Activated CD4-positive, alpha-beta memory T cell treated with anti-CD3 and anti-CD28 coated beads for 36 hours (primary cell): Measurements from ENCODE around the gene THSD7B. TPM values are rescaled to one million over a fixed set of nuclear protein-coding genes. Genes with fewer than 3 reads are reported as not detected.
"Not testable (repeated sequence)": the region's sequence is repeated elsewhere in the genome, so short reads cannot be mapped to it uniquely, and the experiment has no call there.

Source experiments
- CTCF ChIA-PET: fragments of 350-600 bp; sonication (Branson Sonifier 250); formaldehyde crosslinking; loops from one replicate; lab custom pipeline; 2021; ENCODE audit warnings: antibody characterized with exemption, inconsistent platforms; lab: Charles Lee
- POLR2A ChIA-PET: fragments of 350-600 bp; sonication (Branson Sonifier 250); formaldehyde crosslinking; loops from one replicate; lab custom pipeline; 2021; ENCODE audit warnings: antibody characterized with exemption; lab: Charles Lee
- DNase-seq: peaks from one replicate; pipeline ENCODE4 v3.0.0-alpha.2; 2020
- H3K27ac Mint-ChIP-seq: one replicate; pipeline ENCODE4 v1.8.0; 2021; ENCODE audit warnings: mixed read lengths
- H3K27me3 Mint-ChIP-seq: one replicate; pipeline ENCODE4 v1.8.0; 2021; ENCODE audit warnings: mixed read lengths
- H3K36me3 Mint-ChIP-seq: one replicate; pipeline ENCODE4 v1.8.0; 2021; ENCODE audit warnings: mixed read lengths
- H3K4me1 Mint-ChIP-seq: one replicate; pipeline ENCODE4 v1.8.0; 2021; ENCODE audit warnings: low read depth, mixed read lengths
- H3K4me3 Mint-ChIP-seq: one replicate; pipeline ENCODE4 v1.8.0; 2021; ENCODE audit warnings: mild to moderate bottlenecking, mixed read lengths
- H3K9me3 Mint-ChIP-seq: one replicate; pipeline ENCODE4 v1.8.0; 2021; ENCODE audit warnings: mixed read lengths
- intact Hi-C: fragments of 100-400 bp; cut with micrococcal nuclease; formaldehyde crosslinking; loops from one replicate; pipeline ENCODE4 v1.15.1; 2023
- total RNA-seq, 2 experiments: library from RNA; stranded (reverse); gene quantifications; one replicate each; pipeline ENCODE4 v1.2.3, GENCODE V29; 2021

THSD7B gene
- total RNA-seq, 2 experiments from 2014 or later: not detected

DNA sequence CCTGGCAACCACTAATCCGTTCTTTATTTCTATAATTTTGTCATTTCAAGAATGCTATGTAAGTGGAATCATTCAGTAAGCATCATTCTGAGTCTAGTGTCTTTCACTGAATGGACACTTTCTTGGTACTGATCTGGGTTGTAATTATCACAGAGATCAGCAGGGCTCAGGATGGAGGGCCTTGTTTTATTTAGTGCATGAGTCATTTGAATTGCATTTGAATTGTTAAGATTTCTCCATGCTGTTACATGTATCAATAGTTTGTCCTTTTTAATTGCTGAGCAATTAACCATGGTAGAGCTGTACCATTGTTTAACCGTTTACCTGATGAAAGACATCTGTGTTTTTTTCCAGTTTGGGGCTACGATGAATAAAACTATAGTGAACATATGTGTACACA is 256.4 kb downstream of the THSD7B start:
- DNase-seq: no peak
- Mint-ChIP-seq H3K27me3 (no peaks in the 10 kb centered on the region), H3K9me3 (no peaks in the 10 kb centered on the region), H3K36me3 (no peaks in the 10 kb centered on the region), H3K4me3 (no peak overlapping the region), H3K4me1 (no peaks in the 10 kb centered on the region), H3K27ac (no peak overlapping the region)
- ChIA-PET POLR2A (no interaction called here), CTCF (no interaction called here)
- intact Hi-C loops: no loop called here

DNA sequence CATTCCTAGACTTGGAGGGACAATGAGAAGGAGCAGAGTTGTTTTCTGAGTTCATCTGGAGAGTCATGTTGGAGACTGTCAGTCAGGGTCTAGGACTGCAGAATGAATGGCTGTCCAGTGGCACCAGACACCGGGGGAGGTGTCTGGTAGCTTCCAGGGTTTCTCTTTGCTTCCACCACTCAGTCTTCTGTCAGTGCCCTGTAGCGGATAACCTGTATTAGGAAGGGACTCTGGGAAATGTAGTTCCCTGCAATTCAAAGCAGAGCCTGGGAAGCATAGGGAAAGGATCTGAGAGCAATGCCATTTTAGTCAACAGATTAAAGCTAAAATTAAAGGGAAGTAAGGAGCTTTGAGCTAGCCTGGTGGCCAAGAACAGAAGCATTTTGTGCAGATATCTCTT is 257.9 kb downstream of the THSD7B start:
- no peaks in the 10 kb centered on the region for H3K27me3 Mint-ChIP-seq
- ChIA-PET POLR2A (no interaction called here), CTCF (no interaction called here)
- H3K36me3 Mint-ChIP-seq: no peaks in the 10 kb centered on the region
- no peaks in the 10 kb centered on the region for H3K9me3 Mint-ChIP-seq
- DNase-seq: no peak
- H3K4me3 Mint-ChIP-seq: no peak overlapping the region
- H3K27ac Mint-ChIP-seq: no peak overlapping the region
- intact Hi-C loops: no loop called here
- H3K4me1 Mint-ChIP-seq: no peaks in the 10 kb centered on the region

DNA sequence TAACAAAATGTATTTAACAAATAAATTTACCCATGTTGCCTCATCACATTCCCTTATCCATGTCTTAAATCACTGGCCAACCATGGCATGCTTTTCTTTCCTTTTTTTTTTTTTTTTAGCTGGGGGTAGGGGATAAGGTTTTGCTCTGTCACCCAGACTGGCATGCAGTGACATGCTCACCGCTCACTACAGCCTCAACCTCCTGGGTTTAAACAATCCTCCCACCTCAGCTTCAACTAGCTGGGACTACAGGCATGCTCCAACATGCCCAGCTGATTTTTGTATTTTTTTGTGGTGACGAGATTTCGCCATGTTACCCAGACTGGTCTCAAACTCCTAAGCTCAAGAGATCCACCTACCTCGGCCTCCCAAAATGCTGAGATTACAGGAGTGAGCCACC is 266.4 kb downstream of the THSD7B start:
- Mint-ChIP-seq H3K36me3 (no peaks in the 10 kb centered on the region), H3K9me3 (peaks cover 3% of the 10 kb centered on the region), H3K4me3 (no peak overlapping the region), H3K4me1 (no peaks in the 10 kb centered on the region), H3K27ac (no peak overlapping the region), H3K27me3 (no peaks in the 10 kb centered on the region)
- intact Hi-C loops: no loop called here
- CTCF ChIA-PET: interaction anchor here (0.7 kb wide), 1 partner anchor 400 kb away, joined by 3 read pairs; no protein-coding TSS in a partner anchor
- POLR2A ChIA-PET: no interaction called here
- DNase-seq: no peak

GRCh38 chr2:137036619-137037018 is 271.3 kb downstream of the THSD7B start:
- intact Hi-C loops: no loop called here
- Mint-ChIP-seq H3K27me3 (no peaks in the 10 kb centered on the region), H3K9me3 (peaks cover 3% of the 10 kb centered on the region), H3K27ac (no peak overlapping the region), H3K4me3 (no peak overlapping the region), H3K4me1 (no peaks in the 10 kb centered on the region), H3K36me3 (no peaks in the 10 kb centered on the region)
- ChIA-PET POLR2A (no interaction called here), CTCF (no interaction called here)
- no peak for DNase-seq

DNA sequence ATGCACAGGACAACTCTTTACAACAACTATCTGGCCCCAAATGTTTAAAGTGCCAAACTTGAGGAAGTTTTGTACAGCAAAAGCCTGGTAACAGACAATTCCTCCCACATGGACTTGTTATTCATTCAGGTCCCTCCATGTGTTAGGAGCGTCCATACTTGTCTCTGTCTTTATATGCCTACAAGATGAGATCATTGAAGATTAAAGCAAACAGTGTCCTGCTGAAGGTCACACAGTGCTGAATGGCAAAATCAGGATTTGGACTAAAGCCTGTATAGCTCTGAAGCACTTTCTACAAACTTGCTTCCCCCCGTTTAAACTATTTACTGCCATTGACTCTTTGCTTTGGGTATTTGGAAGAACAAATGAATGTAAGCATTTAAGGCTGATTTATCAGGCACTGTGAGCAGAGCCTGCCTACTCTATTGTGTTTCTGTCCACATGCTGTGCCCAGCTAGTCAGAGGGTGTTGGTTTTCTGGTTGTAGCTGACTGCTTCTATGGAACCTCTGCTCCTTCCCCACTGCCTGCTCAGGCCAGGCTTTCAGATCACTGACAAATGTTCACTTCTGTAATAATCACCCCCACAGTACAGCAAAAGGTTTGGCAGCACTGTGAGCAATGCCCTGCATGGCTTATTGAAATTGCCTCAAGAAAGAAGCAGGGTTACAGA is 274.3 kb downstream of the THSD7B start:
- DNase-seq: no peak
- peaks cover 1% of the 10 kb centered on the region for H3K27me3 Mint-ChIP-seq
- CTCF ChIA-PET: no interaction called here
- H3K36me3 Mint-ChIP-seq: no peaks in the 10 kb centered on the region
- intact Hi-C loops: no loop called here
- no peaks in the 10 kb centered on the region for H3K9me3 Mint-ChIP-seq
- POLR2A ChIA-PET: no interaction called here
- H3K4me1 Mint-ChIP-seq: no peaks in the 10 kb centered on the region
- no peak overlapping the region for H3K27ac Mint-ChIP-seq
- no peak overlapping the region for H3K4me3 Mint-ChIP-seq

DNA sequence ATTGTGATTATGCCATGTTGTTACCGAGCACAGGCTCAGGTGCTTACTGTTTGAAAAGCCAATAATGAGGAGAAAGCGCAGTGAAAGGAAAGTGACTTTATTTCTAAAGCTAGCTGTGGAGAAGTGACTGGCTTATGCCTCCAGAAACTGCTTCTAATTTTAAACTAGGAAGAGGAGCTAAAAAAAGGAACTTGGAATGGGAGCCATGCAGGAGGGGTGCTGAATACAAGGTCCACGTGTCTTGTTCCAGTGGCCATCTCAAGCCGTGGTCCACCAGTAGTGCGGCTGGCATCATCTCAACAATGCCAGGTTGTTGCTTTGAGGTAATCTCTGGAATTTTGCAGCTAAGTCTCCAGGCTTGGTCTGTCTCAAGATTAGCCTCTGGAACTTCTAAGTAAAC is 282.0 kb downstream of the THSD7B start:
- Mint-ChIP-seq H3K36me3 (no peaks in the 10 kb centered on the region), H3K27me3 (no peaks in the 10 kb centered on the region), H3K9me3 (no peaks in the 10 kb centered on the region), H3K27ac (no peak overlapping the region), H3K4me1 (no peaks in the 10 kb centered on the region), H3K4me3 (no peak overlapping the region)
- ChIA-PET POLR2A (no interaction called here), CTCF (no interaction called here)
- DNase-seq: no peak
- intact Hi-C loops: no loop called here

DNA sequence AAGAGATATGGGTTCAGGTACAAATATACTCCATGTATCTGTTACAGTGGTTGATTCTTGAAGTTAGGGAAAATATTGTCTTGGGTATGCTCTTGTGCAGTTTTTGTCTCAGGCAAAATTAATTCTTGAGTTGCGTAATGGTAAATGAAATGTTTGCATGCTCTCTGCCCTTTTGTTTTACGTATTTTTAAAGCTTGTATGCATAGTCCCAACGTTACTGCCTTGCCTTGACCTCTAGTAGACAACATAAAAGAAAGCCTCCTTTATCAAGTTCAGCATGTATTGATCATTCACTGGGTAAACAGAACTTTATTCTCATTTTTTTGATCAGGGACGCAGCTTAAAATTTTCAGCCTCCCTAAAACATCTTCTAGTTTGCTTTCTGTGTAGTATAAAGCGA is 283.1 kb downstream of the THSD7B start:
- Mint-ChIP-seq H3K27me3 (no peaks in the 10 kb centered on the region), H3K9me3 (no peaks in the 10 kb centered on the region), H3K36me3 (no peaks in the 10 kb centered on the region), H3K27ac (no peak overlapping the region), H3K4me1 (no peaks in the 10 kb centered on the region), H3K4me3 (no peak overlapping the region)
- intact Hi-C loops: no loop called here
- DNase-seq: no peak
- POLR2A ChIA-PET: no interaction called here
- CTCF ChIA-PET: no interaction called here

- Mint-ChIP-seq H3K4me3 (no peak overlapping the region), H3K9me3 (peaks cover 1% of the 10 kb centered on the region), H3K27ac (no peak overlapping the region), H3K36me3 (no peaks in the 10 kb centered on the region), H3K27me3 (no peaks in the 10 kb centered on the region), H3K4me1 (no peaks in the 10 kb centered on the region)
- ChIA-PET CTCF (no interaction called here), POLR2A (no interaction called here)
- intact Hi-C loops: no loop called here
- no peak for DNase-seq
Measured at GRCh38 chr2:137049518-137049917, 284.2 kb downstream of the THSD7B start.

GRCh38 chr2:137050949-137051348 is 285.6 kb downstream of the THSD7B start:
- no peaks in the 10 kb centered on the region for H3K4me1 Mint-ChIP-seq
- H3K9me3 Mint-ChIP-seq: peaks cover 1% of the 10 kb centered on the region
- DNase-seq: no peak
- no peak overlapping the region for H3K4me3 Mint-ChIP-seq
- no peak overlapping the region for H3K27ac Mint-ChIP-seq
- intact Hi-C loops: no loop called here
- CTCF ChIA-PET: no interaction called here
- POLR2A ChIA-PET: no interaction called here
- H3K36me3 Mint-ChIP-seq: no peaks in the 10 kb centered on the region
- H3K27me3 Mint-ChIP-seq: no peaks in the 10 kb centered on the region

DNA sequence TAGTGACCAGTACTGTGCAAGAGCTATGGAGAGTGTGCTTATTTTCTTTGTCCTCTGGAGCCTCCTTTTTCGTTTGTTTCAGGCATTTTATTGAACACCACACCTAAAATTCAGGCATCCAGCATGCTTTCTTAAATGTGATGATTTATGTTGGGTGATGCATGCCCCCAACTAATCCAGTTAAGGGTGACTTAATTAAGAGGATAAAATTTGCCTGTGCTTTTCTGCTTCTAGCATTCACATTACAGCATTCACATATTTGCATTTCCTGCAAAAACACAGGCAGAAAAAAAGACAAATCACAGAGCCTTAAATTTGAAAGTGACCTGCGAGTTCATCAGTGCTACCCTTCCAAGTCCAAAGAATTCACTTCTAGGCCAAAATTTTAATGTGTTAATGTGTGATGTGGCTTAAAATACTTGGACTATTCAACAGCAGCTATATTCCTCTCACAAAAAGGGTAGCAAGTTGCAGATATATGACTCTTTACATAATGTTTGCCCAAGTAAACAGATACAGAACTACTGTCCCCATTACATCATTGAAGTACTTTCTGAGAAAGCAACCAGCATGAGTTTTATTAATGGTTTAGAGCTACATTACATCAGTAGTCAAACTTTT is 286.5 kb downstream of the THSD7B start:
- DNase-seq: no peak
- Mint-ChIP-seq H3K4me3 (no peak overlapping the region), H3K27ac (no peak overlapping the region), H3K27me3 (no peaks in the 10 kb centered on the region), H3K36me3 (no peaks in the 10 kb centered on the region), H3K9me3 (peaks cover 1% of the 10 kb centered on the region), H3K4me1 (no peaks in the 10 kb centered on the region)
- ChIA-PET POLR2A (no interaction called here), CTCF (no interaction called here)
- intact Hi-C loops: no loop called here

- DNase-seq: no peak
- POLR2A ChIA-PET: no interaction called here
Measured at GRCh38 chr2:137056704-137057103, 291.4 kb downstream of the THSD7B start.

DNA sequence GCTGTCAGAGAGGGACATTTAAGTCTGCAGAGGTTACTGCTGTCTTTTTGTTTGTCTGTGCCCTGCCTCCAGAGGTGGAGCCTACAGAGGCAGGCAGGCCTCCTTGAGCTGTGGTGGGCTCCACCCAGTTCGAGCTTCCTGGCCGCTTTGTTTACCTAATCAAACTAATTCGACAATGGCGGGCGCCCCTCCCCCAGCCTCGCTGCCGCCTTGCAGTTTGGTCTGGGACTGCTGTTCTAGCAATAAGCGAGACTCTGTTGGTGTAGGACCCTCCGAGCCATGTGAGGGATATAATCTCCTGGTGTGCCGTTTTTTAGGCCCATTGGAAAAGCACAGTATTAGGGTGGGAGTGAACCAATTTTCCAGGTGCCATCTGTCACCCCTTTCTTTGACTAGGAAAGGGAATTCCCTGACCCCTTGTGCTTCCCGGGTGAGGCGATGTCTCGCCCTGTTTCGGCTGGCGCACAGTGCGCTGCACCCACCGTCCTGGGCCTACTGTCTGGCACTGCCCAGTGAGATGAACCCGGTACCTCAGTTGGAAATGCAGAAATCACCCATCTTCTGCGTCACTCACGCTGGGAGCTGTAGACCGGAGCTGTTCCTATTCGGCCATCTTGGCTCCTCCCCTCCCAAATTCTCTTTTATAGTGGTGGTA is 310.9 kb downstream of the THSD7B start:
- intact Hi-C loops, H3K27me3 Mint-ChIP-seq, DNase-seq, H3K9me3 Mint-ChIP-seq, H3K4me1 Mint-ChIP-seq, POLR2A ChIA-PET, H3K27ac Mint-ChIP-seq, H3K4me3 Mint-ChIP-seq, H3K36me3 Mint-ChIP-seq, CTCF ChIA-PET: not testable (repeated sequence)

More at GRCh38 chr2:137056704-137057103, 291.4 kb downstream of the THSD7B start:
- Mint-ChIP-seq H3K9me3 (peaks cover 1% of the 10 kb centered on the region), H3K27ac (no peak overlapping the region), H3K36me3 (no peaks in the 10 kb centered on the region), H3K4me1 (no peaks in the 10 kb centered on the region), H3K4me3 (no peak overlapping the region), H3K27me3 (no peaks in the 10 kb centered on the region)
- intact Hi-C loops: no loop called here
- CTCF ChIA-PET: no interaction called here

- Mint-ChIP-seq H3K9me3 (no peaks in the 10 kb centered on the region), H3K36me3 (no peaks in the 10 kb centered on the region), H3K27me3 (no peaks in the 10 kb centered on the region), H3K27ac (no peak overlapping the region), H3K4me3 (no peak overlapping the region), H3K4me1 (no peaks in the 10 kb centered on the region)
- POLR2A ChIA-PET: no interaction called here
- DNase-seq: no peak
- intact Hi-C loops: no loop called here
- CTCF ChIA-PET: no interaction called here
Measured at GRCh38 chr2:137091704-137092103, 326.4 kb downstream of the THSD7B start.
